KMS-11 (cell line): Measurements from ENCODE around the gene TXNL1.

Experiments
- H2AFZ ChIP-seq: fragments of 200-600 bp; sonication (generic); 2 replicates; pipeline ENCODE4 v1.6.1; 2016; ENCODE audit warnings: antibody characterized with exemption, mixed run types, low read depth
- H3K27ac ChIP-seq: fragments of 200-600 bp; sonication (generic); 2 replicates; pipeline ENCODE4 v1.6.1; 2016; ENCODE audit warnings: mild to moderate bottlenecking, mixed run types
- H3K27me3 ChIP-seq: fragments of 200-600 bp; sonication (generic); 2 replicates; pipeline ENCODE4 v1.6.1; 2017; ENCODE audit warnings: mild to moderate bottlenecking, low read depth, mixed run types, moderate library complexity; ENCODE audit not compliant: insufficient read depth
- H3K36me3 ChIP-seq: fragments of 200-600 bp; sonication (generic); 2 replicates; pipeline ENCODE4 v1.6.1; 2017; ENCODE audit warnings: mild to moderate bottlenecking, mixed run types; ENCODE audit not compliant: insufficient read depth
- H3K4me1 ChIP-seq: fragments of 200-600 bp; sonication (generic); 2 replicates; pipeline ENCODE4 v1.6.1; 2016; ENCODE audit warnings: mild to moderate bottlenecking, low read depth, mixed run types; ENCODE audit not compliant: poor library complexity, severe bottlenecking
- H3K4me2 ChIP-seq: fragments of 200-600 bp; sonication (generic); 2 replicates; pipeline ENCODE4 v1.7.0; 2016; ENCODE audit warnings: mild to moderate bottlenecking, mixed run types
- H3K4me3 ChIP-seq: fragments of 200-600 bp; sonication (generic); IDR thresholded peaks from 2 replicates; pipeline ENCODE4 v1.6.1; 2017; ENCODE audit warnings: low read depth, low read length, mixed read lengths; ENCODE audit not compliant: insufficient read depth
- H3K79me2 ChIP-seq: fragments of 200-600 bp; sonication (generic); 2 replicates; pipeline ENCODE4 v1.6.1; 2016; ENCODE audit warnings: low read depth, mixed run types; ENCODE audit not compliant: insufficient read depth
- H3K9ac ChIP-seq: fragments of 200-600 bp; sonication (generic); 2 replicates; pipeline ENCODE4 v1.6.1; 2016; ENCODE audit warnings: mild to moderate bottlenecking, mixed run types
- H4K20me1 ChIP-seq: fragments of 200-600 bp; sonication (generic); 2 replicates; pipeline ENCODE4 v1.6.1; 2016; ENCODE audit warnings: mild to moderate bottlenecking, mixed run types; ENCODE audit not compliant: insufficient read depth
- CTCF ChIP-seq: fragments of 200-600 bp; sonication (generic); conservative IDR thresholded peaks from 2 replicates; pipeline ENCODE4 v1.6.1; 2017; ENCODE audit warnings: low read depth, mild to moderate bottlenecking, antibody characterized with exemption, low read length, moderate library complexity, mixed read lengths

Gene TXNL1

GRCh38 chr18:56627991-56628390 is 10.4 kb downstream of the TXNL1 start:
- H3K9ac ChIP-seq, result no peak overlapping the region
- peaks cover 75% of the 10 kb centered on the region for H4K20me1 ChIP-seq
- H3K4me1 ChIP-seq, result peaks cover 25% of the 10 kb centered on the region
- H3K27ac ChIP-seq, result no peak overlapping the region
- H3K79me2 ChIP-seq, result peaks cover 97% of the 10 kb centered on the region
- no peak overlapping the region for H3K4me2 ChIP-seq
- peaks cover 9% of the 10 kb centered on the region; the same call in 1 of the 2 replicates for H3K36me3 ChIP-seq
- no peak overlapping the region for H2AFZ ChIP-seq
- TF ChIP-seq CTCF, result no peak
- no peaks in the 10 kb centered on the region for H3K27me3 ChIP-seq
- no peak overlapping the region for H3K4me3 ChIP-seq

- Histone ChIP-seq H3K4me3 (no peak overlapping the region), H3K4me1 (peaks cover 10% of the 10 kb centered on the region), H3K4me2 (no peak overlapping the region), H3K36me3 (peaks cover 24% of the 10 kb centered on the region; the same call in 1 of the 2 replicates), H2AFZ (no peak overlapping the region), H3K9ac (no peak overlapping the region), H3K27me3 (no peaks in the 10 kb centered on the region), H3K79me2 (peaks cover 21% of the 10 kb centered on the region; the same call in 1 of the 2 replicates), H4K20me1 (no peaks in the 10 kb centered on the region), H3K27ac (no peak overlapping the region)
- TF ChIP-seq CTCF, result no peak
Observed at GRCh38 chr18:56615738-56616520, 22.5 kb downstream of the TXNL1 start.

- no peak overlapping the region for H3K4me3 ChIP-seq
- H3K4me2 ChIP-seq, result no peak overlapping the region
- H3K27me3 ChIP-seq, result no peaks in the 10 kb centered on the region
- H3K4me1 ChIP-seq, result no peaks in the 10 kb centered on the region
- H3K79me2 ChIP-seq, result no peaks in the 10 kb centered on the region; the same call in 1 of the 2 replicates
- no peak overlapping the region for H2AFZ ChIP-seq
- H4K20me1 ChIP-seq, result no peaks in the 10 kb centered on the region
- peaks cover 10% of the 10 kb centered on the region; the same call in 1 of the 2 replicates for H3K36me3 ChIP-seq
- no peak for TF ChIP-seq CTCF
- no peak overlapping the region for H3K27ac ChIP-seq
- no peak overlapping the region for H3K9ac ChIP-seq
Observed at GRCh38 chr18:56606618-56607017, 31.8 kb downstream of the TXNL1 start.

- Histone ChIP-seq H3K27ac (no peak overlapping the region), H4K20me1 (no peaks in the 10 kb centered on the region), H3K4me3 (no peak overlapping the region), H2AFZ (no peak overlapping the region), H3K4me1 (no peaks in the 10 kb centered on the region), H3K9ac (no peak overlapping the region), H3K4me2 (no peak overlapping the region), H3K36me3 (0 out of 2 replicates have a peak, but pooled peaks cover 3% of the 10 kb centered on the region), H3K27me3 (no peaks in the 10 kb centered on the region), H3K79me2 (no peaks in the 10 kb centered on the region)
- TF ChIP-seq CTCF, result no peak
Observed at GRCh38 chr18:56598422-56598821, 40.0 kb downstream of the TXNL1 start.
